ENCODE results near the gene CHD9. TPM values are rescaled to one million over a fixed set of nuclear protein-coding genes. Genes with fewer than 3 reads are reported as not detected.
A peak's percentile ranks its signal among the peaks of the same experiment; 100 is the strongest.
"Not testable (repeated sequence)": the region's sequence is repeated elsewhere in the genome, so short reads cannot be mapped to it uniquely, and the experiment has no call there.

The CHD9 gene
- total RNA-seq, 6 experiments from 2014 or later, result 19.8 to 44.3 (median 30.2) TPM

GRCh38 chr16:53168744-53169143 is 114.0 kb downstream of the CHD9 start:
- WGBS (ENCODE audit: insufficient coverage, low coverage, low lambda C conversion rate, missing lambda C conversion rate), result 96% methylated on average over 3 of the region's 6 CpGs
- Histone ChIP-seq H3K4me3 (no peak overlapping the region), H3K27me3 (no peaks in the 10 kb centered on the region), H3K27ac (no peak overlapping the region), H3K9me3 (no peaks in the 10 kb centered on the region), H3K36me3 (no peaks in the 10 kb centered on the region), H3K4me1 (peaks cover 0 to 8% (median 0%) of the 10 kb centered on the region in 4 donors)
- intact Hi-C loops (cut with DNase I), result no loop called here
- ATAC-seq (no peak), DNase-seq (no peak)
- TF ChIP-seq POLR2A (IDR thresholded peaks at IDR 0.05), result no peak
- TF ChIP-seq, protein P1, sequence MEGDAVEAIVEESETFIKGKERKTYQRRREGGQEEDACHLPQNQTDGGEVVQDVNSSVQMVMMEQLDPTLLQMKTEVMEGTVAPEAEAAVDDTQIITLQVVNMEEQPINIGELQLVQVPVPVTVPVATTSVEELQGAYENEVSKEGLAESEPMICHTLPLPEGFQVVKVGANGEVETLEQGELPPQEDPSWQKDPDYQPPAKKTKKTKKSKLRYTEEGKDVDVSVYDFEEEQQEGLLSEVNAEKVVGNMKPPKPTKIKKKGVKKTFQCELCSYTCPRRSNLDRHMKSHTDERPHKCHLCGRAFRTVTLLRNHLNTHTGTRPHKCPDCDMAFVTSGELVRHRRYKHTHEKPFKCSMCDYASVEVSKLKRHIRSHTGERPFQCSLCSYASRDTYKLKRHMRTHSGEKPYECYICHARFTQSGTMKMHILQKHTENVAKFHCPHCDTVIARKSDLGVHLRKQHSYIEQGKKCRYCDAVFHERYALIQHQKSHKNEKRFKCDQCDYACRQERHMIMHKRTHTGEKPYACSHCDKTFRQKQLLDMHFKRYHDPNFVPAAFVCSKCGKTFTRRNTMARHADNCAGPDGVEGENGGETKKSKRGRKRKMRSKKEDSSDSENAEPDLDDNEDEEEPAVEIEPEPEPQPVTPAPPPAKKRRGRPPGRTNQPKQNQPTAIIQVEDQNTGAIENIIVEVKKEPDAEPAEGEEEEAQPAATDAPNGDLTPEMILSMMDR (IDR thresholded peaks at IDR 0.05), result no peak

GRCh38 chr16:53172517-53172916 is 117.7 kb downstream of the CHD9 start:
- Histone ChIP-seq H3K36me3 (peaks cover 0 to 6% (median 0%) of the 10 kb centered on the region in 4 donors), H3K27me3 (no peaks in the 10 kb centered on the region), H3K27ac (no peak overlapping the region), H3K4me3 (no peak overlapping the region), H3K4me1 (no peaks in the 10 kb centered on the region), H3K9me3 (no peaks in the 10 kb centered on the region)
- intact Hi-C loops (cut with DNase I), result no loop called here
- 69% methylated on average over 4 of the region's 4 CpGs for WGBS (ENCODE audit: insufficient coverage, low coverage, low lambda C conversion rate, missing lambda C conversion rate)
- TF ChIP-seq, protein P1 (IDR thresholded peaks at IDR 0.05), result no peak
- TF ChIP-seq POLR2A (IDR thresholded peaks at IDR 0.05), result no peak
- no peak for DNase-seq
- ATAC-seq, result no peak

DNA sequence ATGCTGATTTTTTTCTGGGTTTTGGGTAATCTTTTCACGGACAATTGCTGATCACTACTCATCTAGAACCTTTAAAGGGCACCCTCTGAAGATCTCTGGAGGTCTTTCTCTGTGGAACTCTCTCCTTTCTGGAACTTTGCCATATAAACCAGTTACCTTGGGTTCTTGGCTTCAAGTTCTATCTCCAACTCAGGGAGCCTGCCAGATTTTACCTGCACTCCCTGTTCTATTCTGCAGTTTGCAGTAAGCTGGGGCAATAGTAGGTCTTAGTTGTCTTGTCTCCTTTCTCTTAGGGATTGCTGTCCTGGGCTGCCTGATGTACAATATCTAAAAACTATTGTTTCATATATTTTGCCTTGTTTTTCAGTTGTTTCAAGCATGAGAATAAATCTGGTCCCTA is 120.3 kb downstream of the CHD9 start:
- ATAC-seq, result no peak
- WGBS (ENCODE audit: insufficient coverage, low coverage, low lambda C conversion rate, missing lambda C conversion rate), result 100% methylated on average over 1 of the region's 1 CpG
- no peak for DNase-seq
- Histone ChIP-seq H3K4me1 (no peaks in the 10 kb centered on the region), H3K27ac (no peak overlapping the region), H3K36me3 (peaks cover 0 to 6% (median 0%) of the 10 kb centered on the region in 4 donors), H3K27me3 (no peaks in the 10 kb centered on the region), H3K9me3 (no peaks in the 10 kb centered on the region), H3K4me3 (no peak overlapping the region)
- TF ChIP-seq, protein P1 (IDR thresholded peaks at IDR 0.05), result no peak
- no peak for TF ChIP-seq POLR2A (IDR thresholded peaks at IDR 0.05)
- intact Hi-C loops (cut with DNase I), result no loop called here

DNA sequence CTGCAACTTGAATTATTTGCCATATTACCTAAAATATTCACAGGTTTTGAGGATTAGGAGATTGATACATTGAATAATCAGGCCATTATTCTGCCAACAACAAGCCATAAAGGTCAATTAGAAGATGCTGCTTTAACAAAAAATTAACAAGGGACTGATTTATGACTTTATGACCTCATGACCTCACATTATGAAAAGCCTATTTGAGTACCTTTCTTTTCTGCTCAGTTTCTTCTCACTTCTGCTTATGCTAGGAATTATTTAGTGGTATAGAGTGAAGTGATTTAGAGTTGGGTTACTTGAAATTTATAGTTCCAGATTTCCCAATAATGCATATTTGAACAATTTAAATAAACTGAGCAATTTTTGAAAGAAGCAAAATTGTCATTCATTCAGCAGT is 121.6 kb downstream of the CHD9 start:
- Histone ChIP-seq H3K9me3 (no peaks in the 10 kb centered on the region), H3K27ac (no peak overlapping the region), H3K36me3 (peaks cover 0 to 6% (median 0%) of the 10 kb centered on the region in 4 donors), H3K4me3 (no peak overlapping the region), H3K27me3 (no peaks in the 10 kb centered on the region), H3K4me1 (no peaks in the 10 kb centered on the region)
- DNase-seq (no peak), ATAC-seq (no peak)
- TF ChIP-seq, protein P1 (IDR thresholded peaks at IDR 0.05), result no peak
- no peak for TF ChIP-seq POLR2A (IDR thresholded peaks at IDR 0.05)
- intact Hi-C loops (cut with DNase I), result no loop called here

GRCh38 chr16:53183442-53183841 is 128.7 kb downstream of the CHD9 start:
- H3K27me3 ChIP-seq, result no peaks in the 10 kb centered on the region
- no peak for DNase-seq
- peaks cover 0 to 3% (median 0%) of the 10 kb centered on the region in 4 donors for H3K36me3 ChIP-seq
- TF ChIP-seq, protein P1 (IDR thresholded peaks at IDR 0.05), result no peak
- TF ChIP-seq POLR2A (IDR thresholded peaks at IDR 0.05), result no peak
- ATAC-seq, result peak; percentile 25 to 80 (median 70)
- H3K27ac ChIP-seq, result no peak overlapping the region
- no peak overlapping the region for H3K4me3 ChIP-seq
- peaks cover 0 to 7% (median 0%) of the 10 kb centered on the region in 4 donors for H3K9me3 ChIP-seq
- intact Hi-C loops (cut with DNase I), result no loop called here
- peaks cover 0 to 8% (median 0%) of the 10 kb centered on the region in 4 donors for H3K4me1 ChIP-seq
- 41% methylated on average over 4 of the region's 4 CpGs for WGBS (ENCODE audit: insufficient coverage, low coverage, low lambda C conversion rate, missing lambda C conversion rate)

GRCh38 chr16:53185741-53186140 is 130.9 kb downstream of the CHD9 start:
- no CpG with 5 or more reads among the region's 3 CpGs for WGBS (ENCODE audit: insufficient coverage, low coverage, low lambda C conversion rate, missing lambda C conversion rate)
- not testable (repeated sequence) for ATAC-seq

More at GRCh38 chr16:53185741-53186140, 130.9 kb downstream of the CHD9 start:
- H3K4me3 ChIP-seq; H3K36me3 ChIP-seq; intact Hi-C loops (cut with DNase I); DNase-seq; H3K9me3 ChIP-seq; H3K27ac ChIP-seq; H3K27me3 ChIP-seq; H3K4me1 ChIP-seq: not testable (repeated sequence)
